C4-2B (cell line): ENCODE data around the gene AFAP1L1.
A peak's percentile ranks its signal among the peaks of the same experiment; 100 is the strongest.

ENCODE experiments used
- H3K27ac ChIP-seq: fragments of 450-650 bp; 2 replicates; pipeline ENCODE4 v1.5.1; 2017
- CTCF ChIP-seq: fragments of 450-650 bp; conservative IDR thresholded peaks from 2 replicates; pipeline ENCODE4 v1.5.1; 2017; ENCODE audit warnings: mild to moderate bottlenecking
- ZFX ChIP-seq: fragments of 450-650 bp; IDR thresholded peaks from 2 replicates; pipeline ENCODE4 v1.6.1; 2017

The AFAP1L1 gene

GRCh38 chr5:149317281-149318048, 45.8 kb downstream of the AFAP1L1 start:
- TF ChIP-seq CTCF (peak; percentile 84), ZFX (no peak)
- peak overlapping the region; percentile 2; the same call in 1 of the 2 replicates for H3K27ac ChIP-seq

GRCh38 chr5:149319174-149319573, 47.5 kb downstream of the AFAP1L1 start:
- TF ChIP-seq CTCF = no peak
- TF ChIP-seq ZFX = no peak
- H3K27ac ChIP-seq = no peak overlapping the region

GRCh38 chr5:149320791-149321330, 49.2 kb downstream of the AFAP1L1 start:
- TF ChIP-seq CTCF (no peak), ZFX (no peak)
- peak overlapping the region; percentile 33 for H3K27ac ChIP-seq

- no peak for TF ChIP-seq CTCF
- no peak for TF ChIP-seq ZFX
- no peak overlapping the region for H3K27ac ChIP-seq
These were observed 50.9 kb downstream of the AFAP1L1 start for GRCh38 chr5:149322518-149322917.

- H3K27ac ChIP-seq = no peak overlapping the region
- no peak for TF ChIP-seq CTCF
- no peak for TF ChIP-seq ZFX
These were observed 51.6 kb downstream of the AFAP1L1 start for GRCh38 chr5:149323210-149323609.

- no peak overlapping the region for H3K27ac ChIP-seq
- TF ChIP-seq CTCF (no peak), ZFX (no peak)
These were observed 52.1 kb downstream of the AFAP1L1 start for GRCh38 chr5:149323621-149324205.

- H3K27ac ChIP-seq = no peak overlapping the region
- TF ChIP-seq ZFX (no peak), CTCF (no peak)
These were observed 53.0 kb downstream of the AFAP1L1 start for GRCh38 chr5:149324641-149325040.
